GM21360 (cell line): ENCODE results near the gene GNAL.
"Not testable (repeated sequence)": the region's sequence is repeated elsewhere in the genome, so short reads cannot be mapped to it uniquely, and the experiment has no call there.

Experiments
- ATAC-seq: cut with Tn5 transposase; IDR thresholded peaks from one replicate; pipeline ENCODE4 v1.9.1; 2021; ENCODE audit warnings: mild to moderate bottlenecking, moderate library complexity; ENCODE audit not compliant: unreplicated experiment

Gene GNAL

GRCh38 chr18:11668441-11669169 is 20.5 kb upstream of the GNAL start:
- ATAC-seq: no peak

- ATAC-seq: no peak
Observed at GRCh38 chr18:11669271-11669947, 19.7 kb upstream of the GNAL start.

DNA sequence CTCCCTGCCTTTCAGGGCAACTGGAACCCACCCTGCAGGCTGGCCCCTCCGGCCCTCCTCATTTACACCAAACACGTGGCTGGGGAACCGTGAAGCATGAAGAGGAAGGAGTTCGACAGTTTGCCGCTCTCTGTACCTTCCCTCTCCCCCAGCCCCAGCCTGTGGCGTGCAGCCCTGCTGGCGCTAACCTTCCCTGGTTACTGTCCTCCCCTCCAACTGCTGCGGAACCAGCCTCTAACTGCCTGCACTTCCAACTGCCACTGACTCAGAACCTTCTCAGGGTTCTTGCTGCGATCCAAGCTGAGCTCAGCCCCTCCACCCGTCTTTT is 19.2 kb upstream of the GNAL start:
- ATAC-seq: no peak

DNA sequence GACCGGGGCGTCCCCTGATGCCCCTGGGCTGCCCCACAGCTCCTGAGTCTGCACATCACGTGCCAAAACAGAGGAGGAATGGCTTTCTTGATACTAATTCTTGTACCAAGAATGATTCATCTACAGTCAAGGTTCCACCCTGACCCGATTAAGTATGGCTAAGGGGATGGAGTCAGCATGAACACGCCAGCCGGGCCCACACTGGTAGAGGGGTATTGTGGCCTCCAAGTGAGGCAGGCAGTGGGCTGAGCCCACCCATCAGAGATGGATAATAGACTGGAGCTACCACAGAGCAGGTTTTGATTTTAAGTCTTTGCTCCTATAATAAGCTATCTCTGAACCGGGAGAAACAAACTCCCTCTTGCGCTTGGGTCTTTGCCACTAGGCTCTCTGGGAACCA is 17.9 kb upstream of the GNAL start:
- no peak for ATAC-seq

- no peak for ATAC-seq
Observed at GRCh38 chr18:11672198-11672597, 16.9 kb upstream of the GNAL start.

- ATAC-seq: no peak
Observed at GRCh38 chr18:11672846-11673454, 16.1 kb upstream of the GNAL start.

GRCh38 chr18:11673560-11673959 is 15.5 kb upstream of the GNAL start:
- no peak for ATAC-seq

DNA sequence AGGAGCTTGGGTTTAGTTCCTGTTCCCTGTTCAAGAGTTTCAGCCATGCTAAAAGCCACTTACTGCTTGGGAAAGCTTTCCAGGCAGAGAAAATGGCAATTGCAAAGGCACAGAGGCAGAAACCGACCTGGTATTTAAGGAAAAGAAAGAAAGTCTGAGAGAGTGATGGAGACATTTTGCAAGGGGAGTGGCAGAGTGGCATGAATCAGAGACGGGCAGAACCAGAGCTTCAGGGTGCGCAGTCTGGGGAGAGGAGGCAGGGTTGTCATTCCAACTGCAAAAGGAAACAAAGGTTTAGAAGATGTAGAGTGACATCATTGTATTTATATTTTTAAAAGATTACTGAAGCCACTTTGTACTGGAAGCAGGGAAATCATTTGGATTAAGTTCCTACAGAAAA is 14.9 kb upstream of the GNAL start:
- no peak for ATAC-seq

DNA sequence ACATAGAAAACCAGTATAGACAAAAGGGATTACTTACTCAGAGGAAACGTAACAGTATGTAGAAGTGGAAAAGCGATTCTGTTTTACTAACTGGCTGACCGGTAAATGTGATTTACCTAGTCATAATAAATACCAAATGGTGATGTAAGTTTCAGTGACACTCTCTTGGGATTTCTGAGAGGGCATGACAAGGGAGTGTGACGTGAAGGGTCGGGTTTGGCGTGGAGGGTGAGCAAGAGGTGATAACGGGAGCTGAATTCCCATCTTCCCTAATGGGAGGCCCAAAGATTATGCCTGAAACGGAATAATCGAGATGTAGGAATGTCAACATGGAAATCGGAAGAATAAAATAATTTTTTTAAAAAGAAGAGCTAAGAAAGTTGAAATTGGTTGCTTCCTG is 12.7 kb upstream of the GNAL start:
- ATAC-seq: no peak

- ATAC-seq: no peak
Observed at GRCh38 chr18:11676867-11677266, 12.2 kb upstream of the GNAL start.

GRCh38 chr18:11678211-11678610 is 10.9 kb upstream of the GNAL start:
- no peak for ATAC-seq

GRCh38 chr18:11689669-11690565 is 853 bp downstream of the GNAL start:
- no peak for ATAC-seq

DNA sequence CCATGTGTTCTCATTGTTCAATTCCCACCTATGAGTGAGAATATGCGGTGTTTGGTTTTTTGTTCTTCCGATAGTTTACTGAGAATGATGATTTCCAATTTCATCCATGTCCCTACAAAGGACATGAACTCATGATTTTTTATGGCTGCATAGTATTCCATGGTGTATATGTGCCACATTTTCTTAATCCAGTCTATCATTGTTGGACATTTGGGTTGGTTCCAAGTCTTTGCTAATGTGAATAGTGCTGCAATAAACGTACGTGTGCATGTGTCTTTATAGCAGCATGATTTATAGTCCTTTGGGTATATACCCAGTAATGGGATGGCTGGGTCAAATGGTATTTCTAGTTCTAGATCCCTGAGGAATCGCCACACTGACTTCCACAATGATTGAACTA is 1.6 kb downstream of the GNAL start:
- not testable (repeated sequence) for ATAC-seq

GRCh38 chr18:11695736-11696135 is 6.7 kb downstream of the GNAL start:
- no peak for ATAC-seq

DNA sequence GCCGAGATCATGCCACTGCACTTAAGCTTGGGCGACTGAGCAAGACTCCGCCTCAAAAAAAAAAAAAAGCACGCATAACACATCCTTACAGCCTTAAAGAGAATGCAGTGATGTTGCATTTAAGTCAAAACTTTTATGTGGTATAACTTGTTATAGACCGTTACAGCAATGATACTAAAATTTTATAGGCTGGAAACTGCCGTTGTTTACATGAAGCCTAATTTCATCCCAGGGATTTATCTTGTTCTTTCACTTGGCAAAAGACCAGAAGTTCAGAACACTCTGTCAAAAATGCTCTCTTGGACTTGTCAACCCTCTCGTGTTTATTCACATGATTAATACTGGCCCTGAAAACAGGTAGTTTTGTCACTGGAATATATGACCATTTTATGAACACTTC is 7.4 kb downstream of the GNAL start:
- ATAC-seq: no peak

DNA sequence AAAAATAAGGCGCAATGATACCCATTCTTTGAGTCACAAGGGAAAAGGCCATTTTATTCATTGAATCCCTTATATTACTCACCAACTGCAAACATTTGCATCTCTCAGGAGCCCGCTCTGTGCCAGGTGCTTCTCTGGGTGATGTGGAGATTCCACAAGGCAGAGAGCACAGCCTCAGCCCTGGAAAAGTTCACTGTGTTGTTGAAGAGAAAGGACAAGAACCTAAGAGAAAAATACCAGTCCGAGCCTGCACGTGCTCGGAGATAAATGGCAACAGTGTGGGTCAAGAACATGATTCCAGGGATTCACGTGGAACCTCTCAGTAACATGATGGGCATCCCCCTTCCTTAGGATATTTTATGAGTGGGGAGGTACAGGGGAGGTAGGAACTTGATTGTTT is 11.8 kb downstream of the GNAL start:
- ATAC-seq: no peak

- no peak for ATAC-seq
Observed at GRCh38 chr18:11710578-11710977, 21.5 kb downstream of the GNAL start.

- no peak for ATAC-seq
Observed at GRCh38 chr18:11713756-11714155, 24.7 kb downstream of the GNAL start.

DNA sequence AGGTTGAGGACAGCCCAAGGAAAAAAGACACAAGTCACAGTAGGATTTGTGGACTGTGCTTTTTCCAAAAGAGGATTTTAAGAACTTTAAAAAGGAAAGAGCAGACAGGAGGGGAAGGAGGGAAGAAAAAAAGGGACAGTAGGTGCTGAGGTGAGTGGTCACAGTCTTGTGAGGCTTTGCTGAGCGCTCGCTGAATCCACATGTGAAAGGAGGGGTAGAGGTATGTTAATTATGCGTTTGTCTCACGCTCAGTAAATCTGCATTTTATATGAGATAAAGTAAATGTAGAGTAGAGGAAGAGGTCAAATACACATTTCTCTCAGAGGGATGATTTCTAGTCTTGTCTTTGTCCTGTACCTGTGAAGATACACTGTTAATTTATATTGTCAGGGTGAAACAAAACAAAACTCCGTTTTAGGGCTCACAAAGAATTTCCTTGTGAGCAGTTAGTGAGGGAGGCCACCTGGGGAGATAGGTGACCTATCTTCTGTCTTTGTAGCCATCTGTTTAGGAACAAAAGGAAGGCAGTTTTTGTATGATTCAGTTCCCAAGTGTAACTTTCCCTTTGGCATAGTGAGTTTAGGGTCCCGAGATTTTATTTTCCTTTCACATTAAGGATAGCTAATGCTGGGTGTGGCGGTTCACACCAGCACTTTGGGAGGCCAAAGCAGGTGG is 25.3 kb downstream of the GNAL start:
- ATAC-seq: no peak

DNA sequence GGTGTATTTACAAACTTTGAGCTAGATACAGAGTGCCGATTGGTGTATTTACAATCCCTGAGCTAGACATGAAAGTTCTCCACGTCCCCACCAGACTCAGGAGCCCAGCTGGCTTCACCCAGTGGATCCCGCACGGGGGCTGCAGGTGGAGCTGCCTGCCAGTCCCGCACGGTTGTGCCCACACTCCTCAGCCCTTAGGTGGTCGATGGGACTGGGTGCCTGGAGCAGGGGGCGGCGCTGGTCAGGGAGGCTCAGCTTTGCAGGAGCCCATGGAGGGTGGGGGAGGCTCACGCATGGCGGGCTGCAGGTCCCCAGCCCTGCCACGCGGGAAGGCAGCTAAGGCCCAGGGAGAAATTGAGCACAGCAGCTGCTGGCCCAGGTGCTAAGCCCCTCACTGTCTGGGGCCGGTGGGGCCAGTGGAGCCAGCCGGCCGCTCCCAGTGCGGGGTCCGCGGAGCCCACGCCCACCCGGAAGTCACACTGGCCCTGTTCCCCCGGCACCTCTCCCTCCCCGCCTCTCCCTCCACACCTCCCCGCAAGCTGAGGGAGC is 27.8 kb downstream of the GNAL start:
- not testable (repeated sequence) for ATAC-seq

DNA sequence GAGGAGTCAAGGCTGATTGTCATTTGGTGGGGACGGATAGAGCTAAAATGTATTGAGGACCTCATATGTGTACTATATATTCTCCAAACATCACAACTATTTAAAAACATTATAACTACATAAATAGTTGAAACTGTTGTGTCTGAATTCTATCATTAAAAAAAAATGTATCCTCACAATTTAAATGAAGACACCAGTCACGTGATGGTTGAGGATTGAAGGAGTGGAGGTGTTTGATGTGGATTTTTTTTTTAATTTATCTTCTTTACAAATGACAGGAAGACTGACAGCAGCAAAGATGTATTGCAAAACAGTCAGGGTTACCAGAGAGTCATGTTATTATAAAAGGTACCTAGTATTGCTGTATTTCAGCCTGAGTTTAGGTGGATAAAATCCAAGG is 30.0 kb downstream of the GNAL start:
- no peak for ATAC-seq
